Colonic mucosa (tissue), 4 donors: ENCODE data around the gene TNK2. TPM values are rescaled to one million over a fixed set of nuclear protein-coding genes. Genes with fewer than 3 reads are reported as not detected.

Experiments used
- DNase-seq: peaks from one replicate; pipeline ENCODE4 v3.0.0-alpha.2; 2020
- H3K27ac ChIP-seq: fragments of 200-600 bp; one replicate; pipeline ENCODE4 v1.8.0; 2021
- H3K27me3 ChIP-seq: fragments of 200-600 bp; one replicate; pipeline ENCODE4 v1.8.0; 2021
- H3K36me3 ChIP-seq: fragments of 200-600 bp; one replicate; pipeline ENCODE4 v1.8.0; 2021
- H3K4me1 ChIP-seq: fragments of 200-600 bp; one replicate; pipeline ENCODE4 v1.8.0; 2021; ENCODE audit warnings: mild to moderate bottlenecking
- H3K4me3 ChIP-seq: fragments of 200-600 bp; one replicate; pipeline ENCODE4 v1.8.0; 2021
- H3K9ac ChIP-seq, 2 donors: one replicate each; pipeline ENCODE4 v1.7.0; 2013; ENCODE audit warnings: control low read depth in 2 of 2, low read depth in 2 of 2, low read length in 2 of 2
- H3K9me3 ChIP-seq: fragments of 200-600 bp; one replicate; pipeline ENCODE4 v1.8.0; 2021
- intact Hi-C: fragments of 100-400 bp; cut with DNase I; formaldehyde crosslinking; loops from one replicate; pipeline ENCODE4 v1.14.1; 2022
- microRNA-seq: library from miRNA; unstranded; fragments of <30 nt; microRNA quantifications from one replicate; pipeline ENCODE4, GENCODE V29; 2019
- total RNA-seq, 2 donors: library from RNA; stranded (reverse); fragmentation: NEBNext Ultra II Directional in 1 of 2; extraction: Animal tissue kit (Norgen Biotek cat#: 25700) in 1 of 2; gene quantifications; one replicate each; pipeline ENCODE4 v1.2.1, GENCODE V29; 2021
- TF ChIP-seq, protein P1 (sequence below): fragments of 200-600 bp; IDR thresholded peaks from one replicate; pipeline ENCODE4 v1.8.0; 2022; ENCODE audit warnings: antibody characterized with exemption, mild to moderate bottlenecking
- donor health status: healthy.
- donor health status: DM: no; HTN: no; CAD: no.
- donor health status: DM: no; HTN: no; CAD: no.

The TNK2 gene
- total RNA-seq, 2 donors from 2014 or later: 23.8 to 28.5 TPM

DNA sequence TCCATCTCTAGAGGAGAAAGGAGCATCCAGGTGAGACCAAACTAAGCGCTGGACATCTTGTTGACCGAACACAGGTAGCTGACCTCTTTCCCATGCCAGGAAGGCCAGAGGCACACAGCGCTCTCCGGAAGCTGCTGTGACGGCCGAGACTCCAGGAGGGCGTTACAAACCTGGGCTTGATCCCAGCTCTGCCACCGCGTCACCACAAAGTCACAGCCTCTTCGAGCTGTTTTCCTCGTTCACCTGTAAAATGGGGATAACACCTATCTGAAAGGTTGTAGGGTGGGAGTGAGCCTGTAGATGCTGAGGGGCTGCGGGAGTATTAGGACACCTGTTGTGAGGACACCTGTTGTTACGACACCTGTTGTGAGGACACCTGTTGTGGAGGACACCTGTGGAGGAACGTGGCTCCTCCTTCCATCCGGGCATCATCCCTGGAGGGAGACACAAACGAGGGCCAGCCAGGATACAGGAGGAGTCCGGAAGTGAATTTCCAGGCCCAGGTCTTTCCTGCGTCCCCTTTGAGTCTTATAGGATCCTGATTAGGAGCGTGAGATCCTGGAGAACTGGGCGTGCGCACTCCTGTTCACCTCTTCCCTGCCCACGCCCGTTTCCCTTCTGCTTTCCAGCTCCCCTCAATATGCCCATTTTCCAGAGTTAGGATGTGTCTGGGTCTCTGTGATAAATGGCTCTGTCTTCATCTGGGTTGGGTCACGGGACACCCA lies 94.3 kb downstream of the TNK2 start:
- no peaks in the 10 kb centered on the region for H3K36me3 ChIP-seq
- no peak overlapping the region for H3K27ac ChIP-seq
- H3K9me3 ChIP-seq: no peaks in the 10 kb centered on the region
- no peaks in the 10 kb centered on the region for H3K27me3 ChIP-seq
- no peak overlapping the region for H3K9ac ChIP-seq
- TF ChIP-seq, protein P1, sequence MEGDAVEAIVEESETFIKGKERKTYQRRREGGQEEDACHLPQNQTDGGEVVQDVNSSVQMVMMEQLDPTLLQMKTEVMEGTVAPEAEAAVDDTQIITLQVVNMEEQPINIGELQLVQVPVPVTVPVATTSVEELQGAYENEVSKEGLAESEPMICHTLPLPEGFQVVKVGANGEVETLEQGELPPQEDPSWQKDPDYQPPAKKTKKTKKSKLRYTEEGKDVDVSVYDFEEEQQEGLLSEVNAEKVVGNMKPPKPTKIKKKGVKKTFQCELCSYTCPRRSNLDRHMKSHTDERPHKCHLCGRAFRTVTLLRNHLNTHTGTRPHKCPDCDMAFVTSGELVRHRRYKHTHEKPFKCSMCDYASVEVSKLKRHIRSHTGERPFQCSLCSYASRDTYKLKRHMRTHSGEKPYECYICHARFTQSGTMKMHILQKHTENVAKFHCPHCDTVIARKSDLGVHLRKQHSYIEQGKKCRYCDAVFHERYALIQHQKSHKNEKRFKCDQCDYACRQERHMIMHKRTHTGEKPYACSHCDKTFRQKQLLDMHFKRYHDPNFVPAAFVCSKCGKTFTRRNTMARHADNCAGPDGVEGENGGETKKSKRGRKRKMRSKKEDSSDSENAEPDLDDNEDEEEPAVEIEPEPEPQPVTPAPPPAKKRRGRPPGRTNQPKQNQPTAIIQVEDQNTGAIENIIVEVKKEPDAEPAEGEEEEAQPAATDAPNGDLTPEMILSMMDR: no peak
- intact Hi-C loops: no loop called here
- H3K4me1 ChIP-seq: no peaks in the 10 kb centered on the region
- no peak for DNase-seq
- no peak overlapping the region for H3K4me3 ChIP-seq

Small RNA genes lying within 50 kb of the gene (microRNA-seq; reads per million reads assigned to microRNA genes)
- gene MIR6829: not detected

Other genes starting within 250 kb of the TNK2 start
- gene MUC20, start 187.6 kb downstream of the TNK2 start, total RNA-seq: 100 to 1,000 TPM in 1 of 2 donors, 10 to 100 TPM in 1; 58.1 to 170 TPM
- gene MUC4, start 96.6 kb downstream of the TNK2 start, total RNA-seq: 100 to 1,000 TPM; 150 to 203 TPM
- gene TFRC, start 173.5 kb upstream of the TNK2 start, total RNA-seq: 100 to 1,000 TPM; 132 to 282 TPM